ENCODE results near the gene NSUN2.

DNA sequence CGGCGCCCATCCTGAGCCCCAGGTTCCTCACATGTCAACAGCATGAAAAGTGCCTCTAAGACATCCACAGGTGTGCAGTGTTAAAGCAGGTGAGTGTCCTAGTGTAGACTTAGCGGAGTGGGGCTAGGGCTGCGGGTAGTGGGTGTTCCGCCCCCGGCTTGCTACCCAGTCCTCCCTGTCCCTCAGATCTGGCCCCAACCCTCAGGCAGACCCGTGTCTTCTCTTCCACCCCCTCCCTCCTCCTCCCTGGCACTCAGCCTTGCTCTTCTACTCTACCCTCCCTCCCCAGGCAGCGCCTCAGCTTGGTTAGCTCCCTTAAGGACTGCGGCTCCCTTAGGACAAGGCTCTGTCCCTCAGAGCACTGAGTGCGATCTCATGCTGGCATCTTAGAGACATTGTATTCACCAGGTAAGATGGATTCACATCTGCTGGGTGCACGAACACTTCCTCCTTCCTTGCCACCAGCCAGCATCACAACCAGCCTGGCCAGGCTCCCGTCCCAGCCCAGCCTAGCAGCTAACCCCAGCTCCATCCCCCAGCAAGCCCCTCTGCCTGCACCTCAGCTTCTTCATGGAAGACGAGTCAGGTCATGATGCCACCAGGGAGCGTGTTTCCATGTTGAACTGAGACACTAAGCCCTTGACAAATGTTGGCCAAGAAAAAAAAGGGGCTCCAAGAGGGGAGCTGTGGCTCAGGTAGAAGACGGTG, 46.8 kb downstream of the NSUN2 start:
- TF ChIP-seq, protein P1, sequence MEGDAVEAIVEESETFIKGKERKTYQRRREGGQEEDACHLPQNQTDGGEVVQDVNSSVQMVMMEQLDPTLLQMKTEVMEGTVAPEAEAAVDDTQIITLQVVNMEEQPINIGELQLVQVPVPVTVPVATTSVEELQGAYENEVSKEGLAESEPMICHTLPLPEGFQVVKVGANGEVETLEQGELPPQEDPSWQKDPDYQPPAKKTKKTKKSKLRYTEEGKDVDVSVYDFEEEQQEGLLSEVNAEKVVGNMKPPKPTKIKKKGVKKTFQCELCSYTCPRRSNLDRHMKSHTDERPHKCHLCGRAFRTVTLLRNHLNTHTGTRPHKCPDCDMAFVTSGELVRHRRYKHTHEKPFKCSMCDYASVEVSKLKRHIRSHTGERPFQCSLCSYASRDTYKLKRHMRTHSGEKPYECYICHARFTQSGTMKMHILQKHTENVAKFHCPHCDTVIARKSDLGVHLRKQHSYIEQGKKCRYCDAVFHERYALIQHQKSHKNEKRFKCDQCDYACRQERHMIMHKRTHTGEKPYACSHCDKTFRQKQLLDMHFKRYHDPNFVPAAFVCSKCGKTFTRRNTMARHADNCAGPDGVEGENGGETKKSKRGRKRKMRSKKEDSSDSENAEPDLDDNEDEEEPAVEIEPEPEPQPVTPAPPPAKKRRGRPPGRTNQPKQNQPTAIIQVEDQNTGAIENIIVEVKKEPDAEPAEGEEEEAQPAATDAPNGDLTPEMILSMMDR (IDR thresholded peaks at IDR 0.05; ENCODE audit: insufficient read depth, low read depth, low read length): no peak
- no peak for TF ChIP-seq EZH2 (IDR thresholded peaks at IDR 0.05; ENCODE audit: insufficient read depth, low read length)
